ENCODE measurements around the gene CTXN3. TPM values are rescaled to one million over a fixed set of nuclear protein-coding genes. Genes with fewer than 3 reads are reported as not detected.

The CTXN3 gene
- total and polyA plus RNA-seq, 10 of the 15 experiments (the other 5 are each of a cell fraction or from before 2014, with no cell fraction given) = not detected

DNA sequence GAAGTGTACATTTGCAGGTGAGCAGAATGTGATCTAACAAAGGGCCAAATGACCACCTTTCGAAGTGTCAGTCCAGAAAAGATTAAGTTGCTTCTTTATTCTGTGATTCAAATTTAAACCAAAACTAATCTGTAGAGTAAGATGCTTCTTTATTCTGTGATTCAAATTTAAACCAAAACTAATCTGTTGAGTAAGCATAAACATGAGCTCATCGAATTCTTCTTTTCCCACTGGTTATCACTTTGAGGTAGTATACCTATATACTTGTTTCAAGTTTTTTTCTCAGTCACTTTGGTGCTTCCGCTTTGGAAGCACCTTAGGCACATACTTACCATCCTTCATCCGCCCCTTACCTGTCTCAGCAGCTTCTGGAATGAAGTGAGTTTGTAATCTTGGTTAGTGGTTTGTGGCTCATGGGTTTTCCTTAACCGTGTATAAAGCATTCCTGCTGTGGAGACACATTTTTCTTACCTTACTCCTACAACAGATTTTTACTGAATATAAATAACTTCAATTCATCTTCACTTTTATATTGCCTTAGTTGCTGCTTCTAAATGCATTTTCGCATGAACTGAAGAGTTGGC, 40.7 kb upstream of the CTXN3 start:
- Histone ChIP-seq H3K27me3 (replicated peaks in 1 of 2; ENCODE audit: control insufficient read depth in 2 of 2, insufficient read depth in 2 of 2, low read length in 1 of 2) (0 out of 4 replicates have a peak, but pooled peaks cover 0 to 3% of the 10 kb centered on the region in 2 experiments), H3K9me3 (replicated peaks; ENCODE audit: control insufficient read depth, insufficient read depth, low read length) (no peaks in the 10 kb centered on the region), H4K20me1 (ENCODE audit: control insufficient read depth, insufficient read depth) (no peaks in the 10 kb centered on the region), H3K4me1 (ENCODE audit: control insufficient read depth, insufficient read depth, low read length) (no peaks in the 10 kb centered on the region), H3K4me3 (no peak overlapping the region), H2AFZ (ENCODE audit: control insufficient read depth, low read depth, low read length) (no peak overlapping the region), H3K36me3 (ENCODE audit: control insufficient read depth in 2 of 2, insufficient read depth in 2 of 2, low read length in 1 of 2) (no peaks in the 10 kb centered on the region), H3K4me2 (ENCODE audit: control insufficient read depth, insufficient read depth) (no peak overlapping the region), H3K9ac (ENCODE audit: control insufficient read depth, insufficient read depth, low read length) (no peak overlapping the region), H3K79me2 (ENCODE audit: control insufficient read depth, insufficient read depth, low read length) (no peaks in the 10 kb centered on the region), H3K27ac (ENCODE audit: control insufficient read depth, insufficient read depth) (no peak overlapping the region)
- ATAC-seq = no peak; the same call in 1 of the 3 replicates
- BruUV-seq (replicated peaks) = no TSS peak
- FAIRE-seq = no peak
- ChIA-PET POLR2A (interaction anchor here (1.5 kb wide), 2 partner anchors 8 to 36 kb away, joined by 3 to 4 read pairs; no protein-coding TSS in a partner anchor), SMC1A (ENCODE audit: uncharacterized antibody, unreplicated experiment) (interaction anchor here (0.6 to 1.8 kb wide), 13 partner anchors 9 to 270 kb away, joined by 3 to 6 read pairs (median 3); no protein-coding TSS in a partner anchor), CTCF (interaction anchor here (0.6 to 2.0 kb wide), 7 partner anchors 9 to 96 kb away, joined by 3 to 7 read pairs (median 3); no protein-coding TSS in a partner anchor), RAD21 (ENCODE audit: unreplicated experiment) (interaction anchor here (1.1 to 2.3 kb wide), 4 partner anchors 8 to 37 kb away, joined by 3 to 12 read pairs (median 3); no protein-coding TSS in a partner anchor)
- in situ Hi-C loops (cut with MboI) (no loop called here), intact Hi-C loops (cut with micrococcal nuclease; ENCODE audit: unreplicated experiment) (no loop called here)
- no peak for DNase-seq (ENCODE audit: low read depth, low spot score)
- WGBS (ENCODE audit: insufficient coverage, insufficient replicate concordance, low lambda C conversion rate, missing lambda C conversion rate) = 16% methylated on average over 6 of the region's 6 CpGs
- TF ChIP-seq, protein P1, sequence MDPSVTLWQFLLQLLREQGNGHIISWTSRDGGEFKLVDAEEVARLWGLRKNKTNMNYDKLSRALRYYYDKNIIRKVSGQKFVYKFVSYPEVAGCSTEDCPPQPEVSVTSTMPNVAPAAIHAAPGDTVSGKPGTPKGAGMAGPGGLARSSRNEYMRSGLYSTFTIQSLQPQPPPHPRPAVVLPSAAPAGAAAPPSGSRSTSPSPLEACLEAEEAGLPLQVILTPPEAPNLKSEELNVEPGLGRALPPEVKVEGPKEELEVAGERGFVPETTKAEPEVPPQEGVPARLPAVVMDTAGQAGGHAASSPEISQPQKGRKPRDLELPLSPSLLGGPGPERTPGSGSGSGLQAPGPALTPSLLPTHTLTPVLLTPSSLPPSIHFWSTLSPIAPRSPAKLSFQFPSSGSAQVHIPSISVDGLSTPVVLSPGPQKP (IDR thresholded peaks at IDR 0.05; ENCODE audit: low read depth, low read length) = no peak
- TF ChIP-seq WRNIP1 (IDR thresholded peaks at IDR 0.05; ENCODE audit: borderline replicate concordance, low read depth, low read length) (no peak), IKZF2 (IDR thresholded peaks at IDR 0.05) (no peak), TBL1XR1 (IDR thresholded peaks at IDR 0.05; ENCODE audit: low read depth, low read length) (no peak), BHLHE40 (IDR thresholded peaks at IDR 0.05; ENCODE audit: borderline replicate concordance in 1 of 2, low read depth in 2 of 2, low read length in 1 of 2) (no peak), RUNX3 (IDR thresholded peaks at IDR 0.05; ENCODE audit: low read length) (no peak), NFIC (IDR thresholded peaks at IDR 0.05; ENCODE audit: low read depth, low read length) (peak; percentile 50; the same call in 1 of the 2 replicates), RFX5 (IDR thresholded peaks at IDR 0.05; ENCODE audit: low read depth, low read length) (no peak), EGR1 (IDR thresholded peaks at IDR 0.05; ENCODE audit: borderline replicate concordance in 1 of 2, low read depth in 2 of 2, low read length in 2 of 2) (no peak), CEBPB (IDR thresholded peaks at IDR 0.05; ENCODE audit: borderline replicate concordance in 1 of 2, low read depth in 2 of 2, low read length in 2 of 2) (no peak)
- TF ChIP-seq, protein P2, sequence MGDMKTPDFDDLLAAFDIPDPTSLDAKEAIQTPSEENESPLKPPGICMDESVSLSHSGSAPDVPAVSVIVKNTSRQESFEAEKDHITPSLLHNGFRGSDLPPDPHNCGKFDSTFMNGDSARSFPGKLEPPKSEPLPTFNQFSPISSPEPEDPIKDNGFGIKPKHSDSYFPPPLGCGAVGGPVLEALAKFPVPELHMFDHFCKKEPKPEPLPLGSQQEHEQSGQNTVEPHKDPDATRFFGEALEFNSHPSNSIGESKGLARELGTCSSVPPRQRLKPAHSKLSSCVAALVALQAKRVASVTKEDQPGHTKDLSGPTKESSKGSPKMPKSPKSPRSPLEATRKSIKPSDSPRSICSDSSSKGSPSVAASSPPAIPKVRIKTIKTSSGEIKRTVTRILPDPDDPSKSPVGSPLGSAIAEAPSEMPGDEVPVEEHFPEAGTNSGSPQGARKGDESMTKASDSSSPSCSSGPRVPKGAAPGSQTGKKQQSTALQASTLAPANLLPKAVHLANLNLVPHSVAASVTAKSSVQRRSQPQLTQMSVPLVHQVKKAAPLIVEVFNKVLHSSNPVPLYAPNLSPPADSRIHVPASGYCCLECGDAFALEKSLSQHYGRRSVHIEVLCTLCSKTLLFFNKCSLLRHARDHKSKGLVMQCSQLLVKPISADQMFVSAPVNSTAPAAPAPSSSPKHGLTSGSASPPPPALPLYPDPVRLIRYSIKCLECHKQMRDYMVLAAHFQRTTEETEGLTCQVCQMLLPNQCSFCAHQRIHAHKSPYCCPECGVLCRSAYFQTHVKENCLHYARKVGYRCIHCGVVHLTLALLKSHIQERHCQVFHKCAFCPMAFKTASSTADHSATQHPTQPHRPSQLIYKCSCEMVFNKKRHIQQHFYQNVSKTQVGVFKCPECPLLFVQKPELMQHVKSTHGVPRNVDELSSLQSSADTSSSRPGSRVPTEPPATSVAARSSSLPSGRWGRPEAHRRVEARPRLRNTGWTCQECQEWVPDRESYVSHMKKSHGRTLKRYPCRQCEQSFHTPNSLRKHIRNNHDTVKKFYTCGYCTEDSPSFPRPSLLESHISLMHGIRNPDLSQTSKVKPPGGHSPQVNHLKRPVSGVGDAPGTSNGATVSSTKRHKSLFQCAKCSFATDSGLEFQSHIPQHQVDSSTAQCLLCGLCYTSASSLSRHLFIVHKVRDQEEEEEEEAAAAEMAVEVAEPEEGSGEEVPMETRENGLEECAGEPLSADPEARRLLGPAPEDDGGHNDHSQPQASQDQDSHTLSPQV (IDR thresholded peaks at IDR 0.05) = no peak
- TF ChIP-seq, protein P3, sequence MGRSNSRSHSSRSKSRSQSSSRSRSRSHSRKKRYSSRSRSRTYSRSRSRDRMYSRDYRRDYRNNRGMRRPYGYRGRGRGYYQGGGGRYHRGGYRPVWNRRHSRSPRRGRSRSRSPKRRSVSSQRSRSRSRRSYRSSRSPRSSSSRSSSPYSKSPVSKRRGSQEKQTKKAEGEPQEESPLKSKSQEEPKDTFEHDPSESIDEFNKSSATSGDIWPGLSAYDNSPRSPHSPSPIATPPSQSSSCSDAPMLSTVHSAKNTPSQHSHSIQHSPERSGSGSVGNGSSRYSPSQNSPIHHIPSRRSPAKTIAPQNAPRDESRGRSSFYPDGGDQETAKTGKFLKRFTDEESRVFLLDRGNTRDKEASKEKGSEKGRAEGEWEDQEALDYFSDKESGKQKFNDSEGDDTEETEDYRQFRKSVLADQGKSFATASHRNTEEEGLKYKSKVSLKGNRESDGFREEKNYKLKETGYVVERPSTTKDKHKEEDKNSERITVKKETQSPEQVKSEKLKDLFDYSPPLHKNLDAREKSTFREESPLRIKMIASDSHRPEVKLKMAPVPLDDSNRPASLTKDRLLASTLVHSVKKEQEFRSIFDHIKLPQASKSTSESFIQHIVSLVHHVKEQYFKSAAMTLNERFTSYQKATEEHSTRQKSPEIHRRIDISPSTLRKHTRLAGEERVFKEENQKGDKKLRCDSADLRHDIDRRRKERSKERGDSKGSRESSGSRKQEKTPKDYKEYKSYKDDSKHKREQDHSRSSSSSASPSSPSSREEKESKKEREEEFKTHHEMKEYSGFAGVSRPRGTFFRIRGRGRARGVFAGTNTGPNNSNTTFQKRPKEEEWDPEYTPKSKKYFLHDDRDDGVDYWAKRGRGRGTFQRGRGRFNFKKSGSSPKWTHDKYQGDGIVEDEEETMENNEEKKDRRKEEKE (IDR thresholded peaks at IDR 0.05) = no peak
- TF ChIP-seq, protein P4, sequence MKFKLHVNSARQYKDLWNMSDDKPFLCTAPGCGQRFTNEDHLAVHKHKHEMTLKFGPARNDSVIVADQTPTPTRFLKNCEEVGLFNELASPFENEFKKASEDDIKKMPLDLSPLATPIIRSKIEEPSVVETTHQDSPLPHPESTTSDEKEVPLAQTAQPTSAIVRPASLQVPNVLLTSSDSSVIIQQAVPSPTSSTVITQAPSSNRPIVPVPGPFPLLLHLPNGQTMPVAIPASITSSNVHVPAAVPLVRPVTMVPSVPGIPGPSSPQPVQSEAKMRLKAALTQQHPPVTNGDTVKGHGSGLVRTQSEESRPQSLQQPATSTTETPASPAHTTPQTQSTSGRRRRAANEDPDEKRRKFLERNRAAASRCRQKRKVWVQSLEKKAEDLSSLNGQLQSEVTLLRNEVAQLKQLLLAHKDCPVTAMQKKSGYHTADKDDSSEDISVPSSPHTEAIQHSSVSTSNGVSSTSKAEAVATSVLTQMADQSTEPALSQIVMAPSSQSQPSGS (IDR thresholded peaks at IDR 0.05; ENCODE audit: low read length) = 0 out of 2 replicates have a peak, but pooled peaks have one; percentile 27
